ENCODE data around the gene ELAVL1. TPM values are rescaled to one million over a fixed set of nuclear protein-coding genes. Genes with fewer than 3 reads are reported as not detected.
"Not testable (repeated sequence)": the region's sequence is repeated elsewhere in the genome, so short reads cannot be mapped to it uniquely, and the experiment has no call there.

ELAVL1 gene
- total RNA-seq, 2 experiments from 2014 or later = 161 to 164 TPM

DNA sequence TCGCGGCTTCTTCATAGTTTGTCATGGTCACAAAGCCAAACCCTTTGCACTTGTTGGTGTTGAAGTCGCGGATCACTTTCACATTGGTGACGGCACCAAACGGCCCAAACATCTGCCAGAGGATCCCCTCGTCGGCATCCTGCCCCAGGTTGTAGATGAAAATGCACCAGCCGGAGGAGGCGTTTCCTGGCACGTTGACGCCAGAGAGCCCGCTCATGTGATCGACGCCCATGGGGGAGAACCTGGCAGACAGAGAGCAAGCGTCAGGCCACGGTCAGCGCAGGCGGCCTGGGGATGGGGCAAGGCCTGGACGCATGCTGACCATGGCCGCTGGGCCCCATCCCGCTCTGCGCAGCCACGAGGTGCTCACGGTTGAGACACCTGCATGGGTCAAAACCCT, 41.9 kb downstream of the ELAVL1 start:
- Mint-ChIP-seq H3K4me3 (no peak overlapping the region), H3K27me3 (no peaks in the 10 kb centered on the region), H3K27ac (no peak overlapping the region), H3K4me1 (ENCODE audit: low read depth) (peaks cover 3% of the 10 kb centered on the region), H3K36me3 (ENCODE audit: low read depth) (peaks cover 24% of the 10 kb centered on the region), H3K9me3 (no peaks in the 10 kb centered on the region)
- ChIA-PET CTCF (no interaction called here), POLR2A (no interaction called here)
- ATAC-seq (no peak), DNase-seq (no peak)
- intact Hi-C loops (cut with micrococcal nuclease) = no loop called here
- TF ChIP-seq, protein P1, sequence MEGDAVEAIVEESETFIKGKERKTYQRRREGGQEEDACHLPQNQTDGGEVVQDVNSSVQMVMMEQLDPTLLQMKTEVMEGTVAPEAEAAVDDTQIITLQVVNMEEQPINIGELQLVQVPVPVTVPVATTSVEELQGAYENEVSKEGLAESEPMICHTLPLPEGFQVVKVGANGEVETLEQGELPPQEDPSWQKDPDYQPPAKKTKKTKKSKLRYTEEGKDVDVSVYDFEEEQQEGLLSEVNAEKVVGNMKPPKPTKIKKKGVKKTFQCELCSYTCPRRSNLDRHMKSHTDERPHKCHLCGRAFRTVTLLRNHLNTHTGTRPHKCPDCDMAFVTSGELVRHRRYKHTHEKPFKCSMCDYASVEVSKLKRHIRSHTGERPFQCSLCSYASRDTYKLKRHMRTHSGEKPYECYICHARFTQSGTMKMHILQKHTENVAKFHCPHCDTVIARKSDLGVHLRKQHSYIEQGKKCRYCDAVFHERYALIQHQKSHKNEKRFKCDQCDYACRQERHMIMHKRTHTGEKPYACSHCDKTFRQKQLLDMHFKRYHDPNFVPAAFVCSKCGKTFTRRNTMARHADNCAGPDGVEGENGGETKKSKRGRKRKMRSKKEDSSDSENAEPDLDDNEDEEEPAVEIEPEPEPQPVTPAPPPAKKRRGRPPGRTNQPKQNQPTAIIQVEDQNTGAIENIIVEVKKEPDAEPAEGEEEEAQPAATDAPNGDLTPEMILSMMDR (IDR thresholded peaks at IDR 0.05) = no peak

GRCh38 chr19:7962644-7963268, 42.7 kb downstream of the ELAVL1 start:
- intact Hi-C loops (cut with micrococcal nuclease) = no loop called here
- ChIA-PET CTCF (interaction anchor here (1.0 kb wide), 1 partner anchor 8 kb away, joined by 5 read pairs; no protein-coding TSS in a partner anchor), POLR2A (no interaction called here)
- DNase-seq = no peak
- Mint-ChIP-seq H3K4me1 (ENCODE audit: low read depth) (peaks cover 3% of the 10 kb centered on the region), H3K4me3 (no peak overlapping the region), H3K9me3 (no peaks in the 10 kb centered on the region), H3K36me3 (ENCODE audit: low read depth) (peaks cover 21% of the 10 kb centered on the region), H3K27ac (no peak overlapping the region), H3K27me3 (no peaks in the 10 kb centered on the region)
- TF ChIP-seq, protein P1 (IDR thresholded peaks at IDR 0.05) = no peak
- ATAC-seq = no peak

DNA sequence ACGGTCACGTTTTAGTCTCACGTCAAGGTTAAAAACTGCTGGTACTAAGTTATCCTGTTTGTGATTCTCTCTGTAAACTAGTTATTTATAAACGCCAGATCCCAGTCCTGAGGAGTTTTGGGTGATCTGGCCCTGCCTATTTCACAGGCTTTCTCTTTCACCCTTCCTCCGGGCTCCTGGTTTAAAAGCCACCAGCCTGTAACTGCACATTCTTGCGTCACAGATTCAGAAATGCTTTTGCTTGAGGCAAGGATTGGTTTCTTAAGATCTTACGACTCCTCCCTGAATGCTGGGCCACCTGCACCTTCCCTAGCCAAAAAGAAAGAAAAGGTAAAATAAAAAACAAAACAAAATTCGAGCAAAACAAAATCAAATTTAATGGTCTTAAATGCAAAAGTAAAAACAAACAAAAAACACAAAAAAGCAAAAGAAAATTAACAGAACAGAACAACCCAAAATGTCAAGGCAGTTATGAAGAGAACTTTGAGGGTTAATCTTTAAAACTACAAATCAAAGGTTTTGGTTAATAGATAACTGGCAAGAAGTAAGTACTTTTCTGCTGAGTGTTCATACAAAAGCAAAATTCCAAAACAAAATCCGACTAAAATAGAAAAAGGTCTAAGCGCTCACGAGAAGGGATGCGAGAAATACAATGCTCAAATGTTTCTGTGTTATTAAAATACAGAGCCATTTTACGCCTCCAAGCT, 43.4 kb downstream of the ELAVL1 start:
- peaks cover 3% of the 10 kb centered on the region for H3K4me1 Mint-ChIP-seq (ENCODE audit: low read depth)
- TF ChIP-seq, protein P1 (IDR thresholded peaks at IDR 0.05) = no peak
- intact Hi-C loops (cut with micrococcal nuclease) = no loop called here
- H3K4me3 Mint-ChIP-seq = no peak overlapping the region
- H3K27ac Mint-ChIP-seq = no peak overlapping the region
- no peak for ATAC-seq
- ChIA-PET POLR2A (no interaction called here), CTCF (interaction anchor here (1.0 kb wide), 1 partner anchor 9 kb away, joined by 5 read pairs; no protein-coding TSS in a partner anchor)
- no peaks in the 10 kb centered on the region for H3K27me3 Mint-ChIP-seq
- H3K36me3 Mint-ChIP-seq (ENCODE audit: low read depth) = peaks cover 16% of the 10 kb centered on the region
- no peak for DNase-seq
- no peaks in the 10 kb centered on the region for H3K9me3 Mint-ChIP-seq

DNA sequence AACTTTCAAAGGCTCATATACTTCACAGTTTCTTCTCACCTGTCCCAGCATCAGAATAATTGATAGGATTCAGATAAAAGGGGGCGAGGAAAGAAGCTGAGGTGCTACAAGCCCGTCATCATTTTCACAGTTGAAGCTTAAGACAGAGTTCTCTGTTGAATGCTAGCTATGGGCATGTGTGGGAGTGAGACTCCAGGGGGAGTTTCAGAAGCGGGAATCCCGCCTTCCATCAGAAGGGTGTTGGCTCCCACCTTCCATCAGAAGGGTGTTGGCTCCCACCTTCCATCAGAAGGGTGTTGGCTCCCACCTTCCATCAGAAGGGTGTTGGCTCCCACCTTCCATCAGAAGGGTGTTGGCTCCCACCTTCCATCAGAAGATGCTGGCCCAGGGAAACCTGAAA, 44.4 kb downstream of the ELAVL1 start:
- intact Hi-C loops (cut with micrococcal nuclease); H3K27me3 Mint-ChIP-seq; DNase-seq; H3K27ac Mint-ChIP-seq; H3K4me3 Mint-ChIP-seq; ATAC-seq; H3K4me1 Mint-ChIP-seq (ENCODE audit: low read depth); H3K9me3 Mint-ChIP-seq: not testable (repeated sequence)
- ChIA-PET POLR2A (interaction anchor here (1.7 kb wide), 1 partner anchor 7 kb away, joined by 3 read pairs; no protein-coding TSS in a partner anchor), CTCF (interaction anchor here (1.2 kb wide), 1 partner anchor 16 kb away, joined by 3 read pairs; no protein-coding TSS in a partner anchor)
- H3K36me3 Mint-ChIP-seq (ENCODE audit: low read depth) = peaks cover 12% of the 10 kb centered on the region

GRCh38 chr19:7959211-7959610, 46.2 kb downstream of the ELAVL1 start:
- intact Hi-C loops (cut with micrococcal nuclease) = no loop called here
- TF ChIP-seq, protein P1 (IDR thresholded peaks at IDR 0.05) = no peak
- ATAC-seq (no peak), DNase-seq (no peak)
- H3K9me3 Mint-ChIP-seq = no peaks in the 10 kb centered on the region
- no peak overlapping the region for H3K4me3 Mint-ChIP-seq
- H3K27ac Mint-ChIP-seq = no peak overlapping the region
- H3K4me1 Mint-ChIP-seq (ENCODE audit: low read depth) = peaks cover 3% of the 10 kb centered on the region
- no peaks in the 10 kb centered on the region for H3K27me3 Mint-ChIP-seq
- H3K36me3 Mint-ChIP-seq (ENCODE audit: low read depth) = peaks cover 8% of the 10 kb centered on the region
- ChIA-PET POLR2A (interaction anchor here (0.6 to 1.7 kb wide), 3 partner anchors 9 to 911 kb away, joined by 3 to 5 read pairs (median 3); no protein-coding TSS in a partner anchor), CTCF (interaction anchor here (1.6 to 2.2 kb wide), 3 partner anchors 11 to 15 kb away, joined by 4 to 8 read pairs (median 5); no protein-coding TSS in a partner anchor)
